Stimulated activated CD8-positive, alpha-beta memory T cell treated with anti-CD3 and anti-CD28 coated beads, Interleukin-4, amount 100 ng/mL, for 4 hours (primary cell): ENCODE data around the gene CTNND2.
"Not testable (repeated sequence)": the region's sequence is repeated elsewhere in the genome, so short reads cannot be mapped to it uniquely, and the experiment has no call there.

Experiments
- DNase-seq, 2 donors: peaks; one replicate each; pipeline ENCODE4 v3.0.0-alpha.2; 2020; ENCODE audit warnings: low read depth in 2 of 2, low spot score in 1 of 2

The CTNND2 gene

GRCh38 chr5:11878814-11879213, 25.4 kb downstream of the CTNND2 start:
- no peak for DNase-seq

GRCh38 chr5:11873587-11873986, 30.7 kb downstream of the CTNND2 start:
- DNase-seq, result no peak

- no peak for DNase-seq
Observed at GRCh38 chr5:11869203-11869602, 35.0 kb downstream of the CTNND2 start.

GRCh38 chr5:11863911-11864310, 40.3 kb downstream of the CTNND2 start:
- DNase-seq, result no peak

- no peak for DNase-seq
Observed at GRCh38 chr5:11857391-11857790, 46.9 kb downstream of the CTNND2 start.

GRCh38 chr5:11854936-11855335, 49.3 kb downstream of the CTNND2 start:
- DNase-seq, result no peak

GRCh38 chr5:11853796-11854195, 50.5 kb downstream of the CTNND2 start:
- DNase-seq, result no peak

GRCh38 chr5:11853140-11853539, 51.1 kb downstream of the CTNND2 start:
- no peak for DNase-seq

GRCh38 chr5:11852717-11853087, 51.5 kb downstream of the CTNND2 start:
- no peak for DNase-seq

GRCh38 chr5:11851965-11852716, 52.1 kb downstream of the CTNND2 start:
- DNase-seq, result no peak

- DNase-seq, result no peak
Observed at GRCh38 chr5:11851416-11851815, 52.8 kb downstream of the CTNND2 start.

- not testable (repeated sequence) for DNase-seq
Observed at GRCh38 chr5:11828566-11828965, 75.7 kb downstream of the CTNND2 start.

GRCh38 chr5:11822598-11822997, 81.6 kb downstream of the CTNND2 start:
- no peak for DNase-seq

- no peak for DNase-seq
Observed at GRCh38 chr5:11815916-11816315, 88.3 kb downstream of the CTNND2 start.

- DNase-seq, result no peak
Observed at GRCh38 chr5:11815481-11815880, 88.8 kb downstream of the CTNND2 start.

GRCh38 chr5:11814373-11814772, 89.9 kb downstream of the CTNND2 start:
- DNase-seq, result no peak

- DNase-seq, result no peak
Observed at GRCh38 chr5:11809407-11809806, 94.8 kb downstream of the CTNND2 start.

- no peak for DNase-seq
Observed at GRCh38 chr5:11803436-11803835, 100.8 kb downstream of the CTNND2 start.

- DNase-seq, result no peak
Observed at GRCh38 chr5:11801061-11801460, 103.2 kb downstream of the CTNND2 start.

- DNase-seq, result no peak
Observed at GRCh38 chr5:11797132-11797531, 107.1 kb downstream of the CTNND2 start.

GRCh38 chr5:11793396-11793795, 110.8 kb downstream of the CTNND2 start:
- no peak for DNase-seq

GRCh38 chr5:11792621-11793020, 111.6 kb downstream of the CTNND2 start:
- DNase-seq, result no peak

GRCh38 chr5:11791792-11792191, 112.5 kb downstream of the CTNND2 start:
- no peak for DNase-seq
